ENCODE measurements around the gene SRGAP1. TPM values are rescaled to one million over a fixed set of nuclear protein-coding genes. Genes with fewer than 3 reads are reported as not detected.

Gene SRGAP1
- total and polyA plus RNA-seq, 2 of the 8 experiments (the other 6 are each of a cell fraction or from before 2014, with no cell fraction given): 3.2 to 7.3 TPM

- Histone ChIP-seq H3K4ac (replicated peaks; ENCODE audit: insufficient read length, low read depth, low read length) (no peak overlapping the region), H3K56ac (replicated peaks; ENCODE audit: insufficient read length, low read depth, low read length) (no peak overlapping the region), H3K14ac (ENCODE audit: insufficient read length) (no peak overlapping the region), H2AK5ac (ENCODE audit: low read depth, low read length) (no peak overlapping the region), H3K18ac (ENCODE audit: extremely low read depth, low read length) (no peak overlapping the region), H3K79me1 (ENCODE audit: low read depth, low read length) (peaks cover 3% of the 10 kb centered on the region; the same call in 1 of the 2 replicates), H4K8ac (ENCODE audit: extremely low read depth, insufficient read depth, low read length) (no peak overlapping the region), H4K91ac (replicated peaks; ENCODE audit: insufficient read length, low read length) (no peak overlapping the region), H3K4me1 (replicated peaks in 1 of 4; ENCODE audit: control insufficient read depth in 3 of 4, insufficient read depth in 4 of 4, low read length in 3 of 4) (peaks cover 0 to 7% (median 0%) of the 10 kb centered on the region in 4 experiments; a peak in 4 of 7 replicates), H3K4me3 (ENCODE audit: extremely low read depth in 1 of 4, insufficient read depth in 2 of 4, low read depth in 3 of 4, low read length in 4 of 4) (no peak overlapping the region), H2BK120ac (replicated peaks; ENCODE audit: low read depth, low read length) (no peak overlapping the region), H2BK20ac (ENCODE audit: low read length) (no peak overlapping the region), H3K23ac (ENCODE audit: insufficient read length) (no peak overlapping the region), H3K4me2 (ENCODE audit: insufficient read depth in 1 of 2, low read depth in 2 of 2, low read length in 2 of 2) (no peak overlapping the region), H2AFZ (ENCODE audit: low read length) (no peak overlapping the region), H2BK15ac (ENCODE audit: low read length) (no peak overlapping the region), H3K27me3 (replicated peaks in 1 of 4; ENCODE audit: control insufficient read depth in 3 of 4, extremely low read depth in 1 of 4, insufficient read depth in 3 of 4, low read length in 3 of 4) (no peaks in the 10 kb centered on the region), H3K27ac (ENCODE audit: low read depth, low read length) (no peak overlapping the region), H3K9ac (replicated peaks in 1 of 4; ENCODE audit: extremely low read depth in 1 of 4, low read depth in 3 of 4, low read length in 3 of 4) (no peak overlapping the region), H2BK5ac (ENCODE audit: low read depth, low read length) (no peak overlapping the region), H3K79me2 (ENCODE audit: control insufficient read depth in 1 of 2, insufficient read depth in 2 of 2, low read length in 2 of 2) (no peaks in the 10 kb centered on the region; a peak in 1 of 4 replicates), H3K9me3 (ENCODE audit: insufficient read depth in 2 of 2, low read depth in 1 of 2, low read length in 1 of 2) (no peaks in the 10 kb centered on the region), H3K36me3 (ENCODE audit: control insufficient read depth in 2 of 4, insufficient read depth in 4 of 4, low read length in 3 of 4) (no peaks in the 10 kb centered on the region), H4K5ac (ENCODE audit: insufficient read length, low read depth, low read length) (no peak overlapping the region), H4K20me1 (replicated peaks in 1 of 2; ENCODE audit: control insufficient read depth in 1 of 2, insufficient read depth in 2 of 2, low read length in 2 of 2) (no peaks in the 10 kb centered on the region), H2BK12ac (ENCODE audit: low read depth, low read length) (no peak overlapping the region), H3K23me2 (ENCODE audit: low read depth, low read length) (no peaks in the 10 kb centered on the region)
- FAIRE-seq (no peak), DNase-seq (ENCODE audit: low read depth in 1 of 2, low spot score in 2 of 2) (no peak)
- 86% methylated on average over 3 of the region's 3 CpGs; no CpG with 5 or more reads in 1 of the 2 experiments for WGBS, 2 experiments (ENCODE audit: extremely low coverage in 1 of 2, insufficient coverage in 1 of 2, insufficient read length in 1 of 2, insufficient replicate concordance in 2 of 2, low coverage in 1 of 2, low lambda C conversion rate in 2 of 2, missing lambda C conversion rate in 1 of 2)
- CTCF ChIA-PET (ENCODE audit: partially characterized antibody): interaction anchor here (0.5 kb wide), 1 partner anchor 11 kb away, joined by 3 read pairs; no protein-coding TSS in a partner anchor
- POLR2A ChIA-PET (ENCODE audit: partially characterized antibody): interaction anchor here (1.1 kb wide), 2 partner anchors 25 to 30 kb away, joined by 3 read pairs; no protein-coding TSS in a partner anchor
- no peak for TF ChIP-seq TEAD4 (IDR thresholded peaks at IDR 0.05; ENCODE audit: low read depth, low read length)
- TF ChIP-seq TBP (IDR thresholded peaks at IDR 0.05; ENCODE audit: low read depth, low read length): no peak
- TF ChIP-seq KDM5A (IDR thresholded peaks at IDR 0.05; ENCODE audit: low read length): no peak
- no peak for TF ChIP-seq POU5F1 (IDR thresholded peaks at IDR 0.05; ENCODE audit: low read depth, low read length)
- TF ChIP-seq FOSL1 (IDR thresholded peaks at IDR 0.05; ENCODE audit: insufficient read depth, low read depth, low read length): no peak
- no peak for TF ChIP-seq JUND (IDR thresholded peaks at IDR 0.05; ENCODE audit: low read length)
- TF ChIP-seq CHD2 (IDR thresholded peaks at IDR 0.05; ENCODE audit: low read length): no peak
- no peak for TF ChIP-seq SUZ12 (IDR thresholded peaks at IDR 0.05; ENCODE audit: low read length)
- TF ChIP-seq TAF7 (optimal IDR thresholded peaks at IDR 0.05; ENCODE audit: borderline replicate concordance, low read depth, low read length): no peak
- TF ChIP-seq SIRT6 (IDR thresholded peaks at IDR 0.05; ENCODE audit: low read length): no peak
- no peak for TF ChIP-seq NRF1 (IDR thresholded peaks at IDR 0.05; ENCODE audit: low read depth, low read length)
- TF ChIP-seq CTBP2 (IDR thresholded peaks at IDR 0.05; ENCODE audit: borderline replicate concordance, insufficient read depth, insufficient read length, low read length): no peak
- TF ChIP-seq EZH2 (IDR thresholded peaks at IDR 0.05; ENCODE audit: low read depth, low read length, severe bottlenecking): no peak
- no peak for TF ChIP-seq POLR2AphosphoS5 (IDR thresholded peaks at IDR 0.05; ENCODE audit: low read depth, low read length)
- TF ChIP-seq SP2 (IDR thresholded peaks at IDR 0.05; ENCODE audit: low read length): no peak
Observed at GRCh38 chr12:63875703-63876102, 31.2 kb downstream of the SRGAP1 start.
